WTC11 (cell line): ENCODE measurements around the gene NUDT8. TPM values are rescaled to one million over a fixed set of nuclear protein-coding genes. Genes with fewer than 3 reads are reported as not detected.

ENCODE experiments used
- ATAC-seq: fragments of 200-7000 bp; cut with Tn5 transposase; 2 replicates; pipeline ENCODE4 v1.10.0; 2021; ENCODE audit warnings: mild to moderate bottlenecking, moderate library complexity
- CTCF ChIA-PET: fragments of 300-600 bp; sonication (Branson Sonifier 250); formaldehyde crosslinking; loops from one replicate; lab custom pipeline; 2021; ENCODE audit warnings: antibody characterized with exemption; lab: Charles Lee
- POLR2A ChIA-PET: fragments of 350-600 bp; sonication (Branson Sonifier 250); formaldehyde crosslinking; loops from one replicate; lab custom pipeline; 2021; ENCODE audit warnings: antibody characterized with exemption; lab: Charles Lee
- DNase-seq: peaks from one replicate; pipeline ENCODE4 v3.0.0; 2021; ENCODE audit warnings: low spot score
- H3K27ac Mint-ChIP-seq: 2 replicates; pipeline ENCODE4 v1.8.0; 2021; ENCODE audit warnings: mixed read lengths
- H3K27me3 Mint-ChIP-seq: 2 replicates; pipeline ENCODE4 v1.8.0; 2021; ENCODE audit warnings: low read depth, mild to moderate bottlenecking, moderate library complexity, mixed read lengths
- H3K36me3 Mint-ChIP-seq: 2 replicates; pipeline ENCODE4 v1.8.0; 2021; ENCODE audit warnings: mixed read lengths
- H3K4me1 Mint-ChIP-seq: 2 replicates; pipeline ENCODE4 v1.8.0; 2022; ENCODE audit warnings: mixed read lengths
- H3K4me3 Mint-ChIP-seq: 2 replicates; pipeline ENCODE4 v1.8.0; 2021; ENCODE audit warnings: mild to moderate bottlenecking, moderate library complexity, mixed read lengths
- H3K9me3 Mint-ChIP-seq: 2 replicates; pipeline ENCODE4 v1.8.0; 2021; ENCODE audit warnings: mixed read lengths
- ATF1 ChIP-seq: sonication (generic); formaldehyde crosslinking; IDR thresholded peaks from 2 replicates; pipeline ENCODE4 v1.8.1; 2023; ENCODE audit warnings: mild to moderate bottlenecking, moderate library complexity, missing genetic modification reagents
- ATF2 ChIP-seq: sonication (generic); formaldehyde crosslinking; IDR thresholded peaks from 2 replicates; pipeline ENCODE4 v1.8.1; 2022; ENCODE audit warnings: low read depth, missing genetic modification reagents, borderline replicate concordance
- CBFB ChIP-seq: sonication (generic); formaldehyde crosslinking; IDR thresholded peaks from 2 replicates; pipeline ENCODE4 v1.8.1; 2022; ENCODE audit warnings: mild to moderate bottlenecking, low read depth, missing genetic modification reagents
- ELF4 ChIP-seq: sonication (generic); formaldehyde crosslinking; IDR thresholded peaks from 2 replicates; pipeline ENCODE4 v1.8.1; 2022; ENCODE audit warnings: low read depth, mild to moderate bottlenecking, moderate library complexity, missing genetic modification reagents
- ERG ChIP-seq: fragments of 250-450 bp; sonication (Bioruptor Pico); IDR thresholded peaks from 2 replicates; pipeline ENCODE4 v1.8.0; 2021; ENCODE audit warnings: mild to moderate bottlenecking
- GTF2I ChIP-seq: fragments of 250-450 bp; sonication (Bioruptor Pico); conservative IDR thresholded peaks from 2 replicates; pipeline ENCODE4 v1.4.0; 2021; ENCODE audit warnings: mild to moderate bottlenecking
- HMGA2 ChIP-seq: fragments of 250-450 bp; sonication (Bioruptor Pico); IDR thresholded peaks from 2 replicates; pipeline ENCODE4 v1.4.0; 2021; ENCODE audit warnings: mild to moderate bottlenecking, moderate library complexity
- IRF1 ChIP-seq: sonication (generic); formaldehyde crosslinking; IDR thresholded peaks from 2 replicates; pipeline ENCODE4 v1.8.0; 2023; ENCODE audit warnings: missing genetic modification reagents
- IRF2 ChIP-seq: sonication (generic); formaldehyde crosslinking; IDR thresholded peaks from 2 replicates; pipeline ENCODE4 v1.8.0; 2022; ENCODE audit warnings: low read depth, missing genetic modification reagents, borderline replicate concordance
- JAZF1 ChIP-seq: fragments of 250-450 bp; sonication (Bioruptor Pico); IDR thresholded peaks from 2 replicates; pipeline ENCODE4 v1.9.0; 2021; ENCODE audit warnings: moderate library complexity, mild to moderate bottlenecking, inconsistent platforms
- KAT7 ChIP-seq: sonication (generic); formaldehyde crosslinking; IDR thresholded peaks from 2 replicates; pipeline ENCODE4 v1.8.1; 2023; ENCODE audit warnings: missing genetic modification reagents, mild to moderate bottlenecking, borderline replicate concordance
- NR3C1 ChIP-seq: sonication (generic); formaldehyde crosslinking; conservative IDR thresholded peaks from 2 replicates; pipeline ENCODE4 v1.8.1; 2023; ENCODE audit warnings: low read depth, mild to moderate bottlenecking, missing genetic modification reagents
- SOX15 ChIP-seq: fragments of 250-450 bp; sonication (Bioruptor Pico); IDR thresholded peaks from 2 replicates; pipeline ENCODE4 v1.9.0; 2021; ENCODE audit warnings: mild to moderate bottlenecking
- USF1 ChIP-seq: sonication (generic); formaldehyde crosslinking; IDR thresholded peaks from 2 replicates; pipeline ENCODE4 v1.8.0; 2022; ENCODE audit warnings: mild to moderate bottlenecking, missing genetic modification reagents
- ZNF219 ChIP-seq: sonication (generic); formaldehyde crosslinking; IDR thresholded peaks from 2 replicates; pipeline ENCODE4 v1.8.0; 2023; ENCODE audit warnings: missing genetic modification reagents, mild to moderate bottlenecking, borderline replicate concordance
- ZNF532 ChIP-seq: fragments of 250-450 bp; sonication (Bioruptor Pico); IDR thresholded peaks from 2 replicates; pipeline ENCODE4 v1.9.0; 2021; ENCODE audit warnings: mild to moderate bottlenecking, borderline replicate concordance
- ZNF671 ChIP-seq: fragments of 250-450 bp; sonication (Bioruptor Pico); IDR thresholded peaks from 2 replicates; pipeline ENCODE4 v1.8.0; 2021; ENCODE audit warnings: mild to moderate bottlenecking
- total RNA-seq: library from RNA; stranded (reverse); gene quantifications from 3 replicates; pipeline ENCODE4 v1.2.3, GENCODE V29; 2021
- TF ChIP-seq, protein P1 (sequence below): sonication (generic); formaldehyde crosslinking; IDR thresholded peaks from 2 replicates; pipeline ENCODE4 v1.8.1; 2023; ENCODE audit warnings: mild to moderate bottlenecking, missing genetic modification reagents
- TF ChIP-seq, protein P2 (sequence below): sonication (generic); formaldehyde crosslinking; IDR thresholded peaks from 2 replicates; pipeline ENCODE4 v1.8.0; 2023; ENCODE audit warnings: mild to moderate bottlenecking, missing genetic modification reagents
- TF ChIP-seq, protein P3 (sequence below): fragments of 200-600 bp; IDR thresholded peaks from 2 replicates; pipeline ENCODE4 v1.8.0; 2022; ENCODE audit warnings: antibody characterized with exemption

NUDT8 gene
- total RNA-seq, 1 experiment from 2014 or later = 8.3 TPM

GRCh38 chr11:67652965-67653845 lies 23.5 kb upstream of the NUDT8 start:
- no peak overlapping the region for H3K27ac Mint-ChIP-seq

More at GRCh38 chr11:67652965-67653845, 23.5 kb upstream of the NUDT8 start:
- H3K4me3 Mint-ChIP-seq = no peak overlapping the region
- no peak for DNase-seq
- POLR2A ChIA-PET = no interaction called here
- no peak for ATAC-seq
- H3K36me3 Mint-ChIP-seq = peaks cover 22% of the 10 kb centered on the region
- CTCF ChIA-PET = no interaction called here
- H3K27me3 Mint-ChIP-seq = no peaks in the 10 kb centered on the region; the same call in 1 of the 2 replicates
- TF ChIP-seq JAZF1 (CRISPR knock-in tag) (no peak), GTF2I (CRISPR knock-in tag) (no peak), IRF1 (CRISPR knock-in tag) (no peak), KAT7 (CRISPR knock-in tag) (no peak), HMGA2 (CRISPR knock-in tag) (no peak), ERG (CRISPR knock-in tag) (no peak), ZNF219 (CRISPR knock-in tag) (no peak), ATF1 (no peak), ZNF532 (CRISPR knock-in tag) (no peak), IRF2 (no peak), USF1 (CRISPR knock-in tag) (no peak), ATF2 (CRISPR knock-in tag) (no peak), ELF4 (CRISPR knock-in tag) (no peak), NR3C1 (CRISPR knock-in tag) (no peak), CBFB (CRISPR knock-in tag) (no peak), ZNF671 (CRISPR knock-in tag) (no peak), SOX15 (CRISPR knock-in tag) (no peak)
- TF ChIP-seq, protein P1, sequence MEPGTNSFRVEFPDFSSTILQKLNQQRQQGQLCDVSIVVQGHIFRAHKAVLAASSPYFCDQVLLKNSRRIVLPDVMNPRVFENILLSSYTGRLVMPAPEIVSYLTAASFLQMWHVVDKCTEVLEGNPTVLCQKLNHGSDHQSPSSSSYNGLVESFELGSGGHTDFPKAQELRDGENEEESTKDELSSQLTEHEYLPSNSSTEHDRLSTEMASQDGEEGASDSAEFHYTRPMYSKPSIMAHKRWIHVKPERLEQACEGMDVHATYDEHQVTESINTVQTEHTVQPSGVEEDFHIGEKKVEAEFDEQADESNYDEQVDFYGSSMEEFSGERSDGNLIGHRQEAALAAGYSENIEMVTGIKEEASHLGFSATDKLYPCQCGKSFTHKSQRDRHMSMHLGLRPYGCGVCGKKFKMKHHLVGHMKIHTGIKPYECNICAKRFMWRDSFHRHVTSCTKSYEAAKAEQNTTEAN (CRISPR knock-in tag) = no peak
- TF ChIP-seq, protein P2, sequence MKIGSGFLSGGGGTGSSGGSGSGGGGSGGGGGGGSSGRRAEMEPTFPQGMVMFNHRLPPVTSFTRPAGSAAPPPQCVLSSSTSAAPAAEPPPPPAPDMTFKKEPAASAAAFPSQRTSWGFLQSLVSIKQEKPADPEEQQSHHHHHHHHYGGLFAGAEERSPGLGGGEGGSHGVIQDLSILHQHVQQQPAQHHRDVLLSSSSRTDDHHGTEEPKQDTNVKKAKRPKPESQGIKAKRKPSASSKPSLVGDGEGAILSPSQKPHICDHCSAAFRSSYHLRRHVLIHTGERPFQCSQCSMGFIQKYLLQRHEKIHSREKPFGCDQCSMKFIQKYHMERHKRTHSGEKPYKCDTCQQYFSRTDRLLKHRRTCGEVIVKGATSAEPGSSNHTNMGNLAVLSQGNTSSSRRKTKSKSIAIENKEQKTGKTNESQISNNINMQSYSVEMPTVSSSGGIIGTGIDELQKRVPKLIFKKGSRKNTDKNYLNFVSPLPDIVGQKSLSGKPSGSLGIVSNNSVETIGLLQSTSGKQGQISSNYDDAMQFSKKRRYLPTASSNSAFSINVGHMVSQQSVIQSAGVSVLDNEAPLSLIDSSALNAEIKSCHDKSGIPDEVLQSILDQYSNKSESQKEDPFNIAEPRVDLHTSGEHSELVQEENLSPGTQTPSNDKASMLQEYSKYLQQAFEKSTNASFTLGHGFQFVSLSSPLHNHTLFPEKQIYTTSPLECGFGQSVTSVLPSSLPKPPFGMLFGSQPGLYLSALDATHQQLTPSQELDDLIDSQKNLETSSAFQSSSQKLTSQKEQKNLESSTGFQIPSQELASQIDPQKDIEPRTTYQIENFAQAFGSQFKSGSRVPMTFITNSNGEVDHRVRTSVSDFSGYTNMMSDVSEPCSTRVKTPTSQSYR = no peak
- TF ChIP-seq, protein P3, sequence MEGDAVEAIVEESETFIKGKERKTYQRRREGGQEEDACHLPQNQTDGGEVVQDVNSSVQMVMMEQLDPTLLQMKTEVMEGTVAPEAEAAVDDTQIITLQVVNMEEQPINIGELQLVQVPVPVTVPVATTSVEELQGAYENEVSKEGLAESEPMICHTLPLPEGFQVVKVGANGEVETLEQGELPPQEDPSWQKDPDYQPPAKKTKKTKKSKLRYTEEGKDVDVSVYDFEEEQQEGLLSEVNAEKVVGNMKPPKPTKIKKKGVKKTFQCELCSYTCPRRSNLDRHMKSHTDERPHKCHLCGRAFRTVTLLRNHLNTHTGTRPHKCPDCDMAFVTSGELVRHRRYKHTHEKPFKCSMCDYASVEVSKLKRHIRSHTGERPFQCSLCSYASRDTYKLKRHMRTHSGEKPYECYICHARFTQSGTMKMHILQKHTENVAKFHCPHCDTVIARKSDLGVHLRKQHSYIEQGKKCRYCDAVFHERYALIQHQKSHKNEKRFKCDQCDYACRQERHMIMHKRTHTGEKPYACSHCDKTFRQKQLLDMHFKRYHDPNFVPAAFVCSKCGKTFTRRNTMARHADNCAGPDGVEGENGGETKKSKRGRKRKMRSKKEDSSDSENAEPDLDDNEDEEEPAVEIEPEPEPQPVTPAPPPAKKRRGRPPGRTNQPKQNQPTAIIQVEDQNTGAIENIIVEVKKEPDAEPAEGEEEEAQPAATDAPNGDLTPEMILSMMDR = no peak
- TF ChIP-seq, all 79 proteins: peak for 0
- H3K4me1 Mint-ChIP-seq = peaks cover 4% of the 10 kb centered on the region
- H3K9me3 Mint-ChIP-seq = peaks cover 25% of the 10 kb centered on the region
